Measurements from ENCODE around the gene FBXO5.
"Not testable (repeated sequence)": the region's sequence is repeated elsewhere in the genome, so short reads cannot be mapped to it uniquely, and the experiment has no call there.

Gene FBXO5

GRCh38 chr6:152976749-152977148 lies 6.1 kb downstream of the FBXO5 start:
- H3K4me3 ChIP-seq (ENCODE audit: low read depth, low read length): no peak overlapping the region
- TF ChIP-seq CTCF (IDR thresholded peaks at IDR 0.05; ENCODE audit: low read depth, low read length): no peak
- in situ Hi-C loops (cut with HindIII; ENCODE audit: low sequenced_read_pairs): no loop called here

GRCh38 chr6:152975204-152975915 lies 7.5 kb downstream of the FBXO5 start:
- in situ Hi-C loops (cut with HindIII; ENCODE audit: low sequenced_read_pairs): no loop called here
- no peak for DNase-seq (ENCODE audit: low read depth, low spot score)
- no peak for TF ChIP-seq CTCF (IDR thresholded peaks at IDR 0.05; ENCODE audit: low read depth, low read length)
- no peak overlapping the region for H3K4me3 ChIP-seq (ENCODE audit: low read depth, low read length)

More at GRCh38 chr6:152976749-152977148, 6.1 kb downstream of the FBXO5 start:
- no peak for DNase-seq (ENCODE audit: low read depth, low spot score)

GRCh38 chr6:152973916-152974315 lies 8.9 kb downstream of the FBXO5 start:
- H3K4me3 ChIP-seq (ENCODE audit: low read depth, low read length): no peak overlapping the region
- in situ Hi-C loops (cut with HindIII; ENCODE audit: low sequenced_read_pairs): no loop called here
- TF ChIP-seq CTCF (IDR thresholded peaks at IDR 0.05; ENCODE audit: low read depth, low read length): no peak
- DNase-seq (ENCODE audit: low read depth, low spot score): no peak

GRCh38 chr6:152969688-152970418 lies 13.0 kb downstream of the FBXO5 start:
- H3K4me3 ChIP-seq (ENCODE audit: low read depth, low read length): no peak overlapping the region
- in situ Hi-C loops (cut with HindIII; ENCODE audit: low sequenced_read_pairs): no loop called here
- DNase-seq (ENCODE audit: low read depth, low spot score): no peak
- TF ChIP-seq CTCF (IDR thresholded peaks at IDR 0.05; ENCODE audit: low read depth, low read length): no peak

GRCh38 chr6:152966168-152966894 lies 16.5 kb downstream of the FBXO5 start:
- H3K4me3 ChIP-seq (ENCODE audit: low read depth, low read length); in situ Hi-C loops (cut with HindIII; ENCODE audit: low sequenced_read_pairs); DNase-seq (ENCODE audit: low read depth, low spot score): not testable (repeated sequence)

GRCh38 chr6:152959333-152959732 lies 23.5 kb downstream of the FBXO5 start:
- DNase-seq (ENCODE audit: low read depth, low spot score): no peak
- no peak for TF ChIP-seq CTCF (IDR thresholded peaks at IDR 0.05; ENCODE audit: low read depth, low read length)
- in situ Hi-C loops (cut with HindIII; ENCODE audit: low sequenced_read_pairs): no loop called here
- H3K4me3 ChIP-seq (ENCODE audit: low read depth, low read length): no peak overlapping the region

Data from astrocyte of the spinal cord (primary cell).